ENCODE data around the gene SAMD4A. TPM values are rescaled to one million over a fixed set of nuclear protein-coding genes. Genes with fewer than 3 reads are reported as not detected.

SAMD4A gene
- total and polyA plus RNA-seq, 2 of the 4 experiments (the other 2 are of a cell fraction) = 22.9 to 38.2 TPM

DNA sequence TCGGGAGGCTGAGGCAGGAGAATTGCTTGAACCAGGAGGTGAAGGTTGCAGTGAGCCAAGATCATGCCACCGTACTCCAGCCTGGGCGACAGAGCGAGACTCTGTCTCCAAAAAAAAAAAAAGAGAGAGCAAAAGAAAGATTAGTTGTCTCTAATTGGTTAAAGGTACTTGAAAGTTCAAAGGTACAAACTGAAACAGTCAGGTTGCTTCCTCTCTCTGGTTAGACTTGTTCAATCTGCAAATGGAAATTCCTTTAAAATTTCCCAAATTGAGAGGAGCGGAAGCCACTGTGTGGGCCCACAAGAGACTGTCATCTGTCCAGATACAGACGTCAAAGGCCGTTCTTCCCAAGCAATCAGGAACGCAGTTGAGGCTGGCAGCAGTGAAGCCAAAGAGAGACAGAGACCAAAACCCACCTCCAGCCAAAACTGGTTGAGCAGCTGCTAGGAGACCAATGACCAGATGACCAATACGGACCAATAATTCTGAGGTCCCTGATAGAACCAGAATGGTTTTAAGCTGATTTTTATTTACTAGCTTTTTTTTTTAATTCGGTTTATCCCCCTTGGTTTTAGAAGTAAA is 272.1 kb downstream of the SAMD4A start:
- Histone ChIP-seq H2BK5ac (ENCODE audit: low read depth, low read length, poor library complexity, severe bottlenecking) (no peak overlapping the region), H3K9me1 (ENCODE audit: insufficient read depth, low read length) (no peaks in the 10 kb centered on the region), H3K27ac (ENCODE audit: insufficient read depth, low read length) (no peak overlapping the region), H3K9me3 (ENCODE audit: control insufficient read depth, insufficient read depth, low read length) (no peaks in the 10 kb centered on the region), H3K4me2 (ENCODE audit: low read depth, low read length) (no peak overlapping the region), H2BK15ac (ENCODE audit: low read depth, low read length) (no peak overlapping the region), H4K20me1 (ENCODE audit: insufficient read depth, low read length) (no peaks in the 10 kb centered on the region), H3K27me3 (ENCODE audit: control insufficient read depth, insufficient read depth, low read length) (peaks cover 10% of the 10 kb centered on the region), H3K4me3 (ENCODE audit: insufficient read depth, low read depth, low read length) (no peak overlapping the region), H2AFZ (replicated peaks; ENCODE audit: low read length, poor library complexity) (no peak overlapping the region), H3K4ac (ENCODE audit: low read depth, low read length) (no peak overlapping the region), H3K23ac (ENCODE audit: low read depth, low read length) (no peak overlapping the region), H3K56ac (ENCODE audit: extremely low read depth, insufficient read depth, low read length) (no peak overlapping the region), H3K79me1 (ENCODE audit: low read depth in 1 of 2, low read length in 2 of 2) (no peaks in the 10 kb centered on the region), H2AK5ac (ENCODE audit: low read depth, low read length) (no peak overlapping the region), H3K14ac (replicated peaks; ENCODE audit: low read depth, low read length) (no peak overlapping the region), H3K18ac (ENCODE audit: low read depth, low read length) (no peak overlapping the region), H3K4me1 (ENCODE audit: control insufficient read depth, insufficient read depth, low read length) (peaks cover 2% of the 10 kb centered on the region; the same call in 1 of the 2 replicates), H2BK120ac (ENCODE audit: low read depth, low read length) (no peak overlapping the region), H2BK20ac (ENCODE audit: low read depth, low read length) (no peak overlapping the region), H4K91ac (ENCODE audit: insufficient read depth, low read depth, low read length) (no peak overlapping the region), H2AK9ac (replicated peaks; ENCODE audit: low read depth, low read length, poor library complexity) (no peak overlapping the region), H4K8ac (ENCODE audit: low read depth in 2 of 2, low read length in 2 of 2) (no peak overlapping the region), H3K9ac (ENCODE audit: low read depth, low read length) (no peak overlapping the region), H4K5ac (ENCODE audit: low read depth, low read length) (no peak overlapping the region), H3K36me3 (ENCODE audit: control insufficient read depth, insufficient read depth, low read length) (no peaks in the 10 kb centered on the region)
- DNase-seq (no peak), ATAC-seq (ENCODE audit: low read depth) (no peak)
- intact Hi-C loops (cut with micrococcal nuclease) = no loop called here
- WGBS, 2 experiments (ENCODE audit: extremely low coverage in 2 of 2, insufficient read length in 1 of 2) = 100% methylated on average over 3 of the region's 10 CpGs; no CpG with 5 or more reads in 1 of the 2 experiments
- dilution Hi-C loops (cut with HindIII; ENCODE audit: low sequenced_read_pairs, unreplicated experiment) = no loop called here
- ChIA-PET POLR2A (ENCODE audit: unreplicated experiment) (no interaction called here), CTCF (no interaction called here)
- in situ Hi-C loops (cut with MboI; ENCODE audit: low sequenced_read_pairs) = no loop called here
- no TSS peak for BruUV-seq (replicated peaks)
- TF ChIP-seq, protein P1, sequence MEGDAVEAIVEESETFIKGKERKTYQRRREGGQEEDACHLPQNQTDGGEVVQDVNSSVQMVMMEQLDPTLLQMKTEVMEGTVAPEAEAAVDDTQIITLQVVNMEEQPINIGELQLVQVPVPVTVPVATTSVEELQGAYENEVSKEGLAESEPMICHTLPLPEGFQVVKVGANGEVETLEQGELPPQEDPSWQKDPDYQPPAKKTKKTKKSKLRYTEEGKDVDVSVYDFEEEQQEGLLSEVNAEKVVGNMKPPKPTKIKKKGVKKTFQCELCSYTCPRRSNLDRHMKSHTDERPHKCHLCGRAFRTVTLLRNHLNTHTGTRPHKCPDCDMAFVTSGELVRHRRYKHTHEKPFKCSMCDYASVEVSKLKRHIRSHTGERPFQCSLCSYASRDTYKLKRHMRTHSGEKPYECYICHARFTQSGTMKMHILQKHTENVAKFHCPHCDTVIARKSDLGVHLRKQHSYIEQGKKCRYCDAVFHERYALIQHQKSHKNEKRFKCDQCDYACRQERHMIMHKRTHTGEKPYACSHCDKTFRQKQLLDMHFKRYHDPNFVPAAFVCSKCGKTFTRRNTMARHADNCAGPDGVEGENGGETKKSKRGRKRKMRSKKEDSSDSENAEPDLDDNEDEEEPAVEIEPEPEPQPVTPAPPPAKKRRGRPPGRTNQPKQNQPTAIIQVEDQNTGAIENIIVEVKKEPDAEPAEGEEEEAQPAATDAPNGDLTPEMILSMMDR (conservative IDR thresholded peaks at IDR 0.05; ENCODE audit: low read depth, low read length) = no peak
- TF ChIP-seq CHD1 (IDR thresholded peaks at IDR 0.05; ENCODE audit: low read depth, low read length) = no peak
- TF ChIP-seq RFX5 (IDR thresholded peaks at IDR 0.05; ENCODE audit: low read depth, low read length) = no peak
- no peak for TF ChIP-seq MXI1 (IDR thresholded peaks at IDR 0.05; ENCODE audit: borderline replicate concordance, low read depth, low read length)
- TF ChIP-seq, protein P2, sequence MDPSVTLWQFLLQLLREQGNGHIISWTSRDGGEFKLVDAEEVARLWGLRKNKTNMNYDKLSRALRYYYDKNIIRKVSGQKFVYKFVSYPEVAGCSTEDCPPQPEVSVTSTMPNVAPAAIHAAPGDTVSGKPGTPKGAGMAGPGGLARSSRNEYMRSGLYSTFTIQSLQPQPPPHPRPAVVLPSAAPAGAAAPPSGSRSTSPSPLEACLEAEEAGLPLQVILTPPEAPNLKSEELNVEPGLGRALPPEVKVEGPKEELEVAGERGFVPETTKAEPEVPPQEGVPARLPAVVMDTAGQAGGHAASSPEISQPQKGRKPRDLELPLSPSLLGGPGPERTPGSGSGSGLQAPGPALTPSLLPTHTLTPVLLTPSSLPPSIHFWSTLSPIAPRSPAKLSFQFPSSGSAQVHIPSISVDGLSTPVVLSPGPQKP (IDR thresholded peaks at IDR 0.05; ENCODE audit: borderline replicate concordance, low read depth, low read length) = no peak
- no peak for TF ChIP-seq BHLHE40 (IDR thresholded peaks at IDR 0.05; ENCODE audit: low read depth, low read length)
- no peak for TF ChIP-seq MAZ (IDR thresholded peaks at IDR 0.05; ENCODE audit: borderline replicate concordance, low read depth, low read length)
- TF ChIP-seq MAFK (IDR thresholded peaks at IDR 0.05; ENCODE audit: low read depth, low read length) = no peak
- TF ChIP-seq POLR2A (IDR thresholded peaks at IDR 0.05; ENCODE audit: low read depth, low read length) = no peak
- no peak for TF ChIP-seq CEBPB (IDR thresholded peaks at IDR 0.05; ENCODE audit: low read depth, low read length)
- TF ChIP-seq NFE2L2 (IDR thresholded peaks at IDR 0.05; ENCODE audit: low read depth, low read length) = no peak
- TF ChIP-seq, protein P3, sequence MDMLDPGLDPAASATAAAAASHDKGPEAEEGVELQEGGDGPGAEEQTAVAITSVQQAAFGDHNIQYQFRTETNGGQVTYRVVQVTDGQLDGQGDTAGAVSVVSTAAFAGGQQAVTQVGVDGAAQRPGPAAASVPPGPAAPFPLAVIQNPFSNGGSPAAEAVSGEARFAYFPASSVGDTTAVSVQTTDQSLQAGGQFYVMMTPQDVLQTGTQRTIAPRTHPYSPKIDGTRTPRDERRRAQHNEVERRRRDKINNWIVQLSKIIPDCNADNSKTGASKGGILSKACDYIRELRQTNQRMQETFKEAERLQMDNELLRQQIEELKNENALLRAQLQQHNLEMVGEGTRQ (IDR thresholded peaks at IDR 0.05; ENCODE audit: low read depth, low read length) = no peak
- TF ChIP-seq RAD21 (IDR thresholded peaks at IDR 0.05; ENCODE audit: low read length) = no peak
- TF ChIP-seq RCOR1 (IDR thresholded peaks at IDR 0.05; ENCODE audit: insufficient replicate concordance, low read length) = no peak
- no peak for TF ChIP-seq FOS (IDR thresholded peaks at IDR 0.05; ENCODE audit: low read depth, low read length)
- TF ChIP-seq SMC3 (IDR thresholded peaks at IDR 0.05; ENCODE audit: low read depth, low read length) = no peak
